ENCODE measurements around the gene SRSF4. TPM values are rescaled to one million over a fixed set of nuclear protein-coding genes. Genes with fewer than 3 reads are reported as not detected.

The SRSF4 gene
- total and polyA plus RNA-seq, 9 of the 15 experiments (the other 6 are each of a cell fraction or from before 2014, with no cell fraction given): 15.9 to 132 (median 82.0) TPM

GRCh38 chr1:29121936-29122681, 59.6 kb downstream of the SRSF4 start:
- H3K9me3 ChIP-seq (replicated peaks; ENCODE audit: control insufficient read depth, insufficient read depth, low read depth, low read length): no peaks in the 10 kb centered on the region
- no peak overlapping the region for H2AFZ ChIP-seq (ENCODE audit: low read depth, low read length)
- peak; percentile 21; the same call in 1 of the 2 replicates for TF ChIP-seq EGR1 (conservative IDR thresholded peaks at IDR 0.05)
- peak; percentile 18 for TF ChIP-seq POLR2G (IDR thresholded peaks at IDR 0.05; ENCODE audit: low read depth, low read length)
- no peak for TF ChIP-seq MAFG (tag; conservative IDR thresholded peaks at IDR 0.05)
- peak; percentile 93 for TF ChIP-seq RBM22 (IDR thresholded peaks at IDR 0.05; ENCODE audit: low read depth, low read length, poor library complexity, severe bottlenecking)
- no peak for TF ChIP-seq RFX1 (IDR thresholded peaks at IDR 0.05)
- no peaks in the 10 kb centered on the region for H4K20me1 ChIP-seq (replicated peaks; ENCODE audit: control insufficient read depth, insufficient read depth, low read length)
- H3K4me2 ChIP-seq (ENCODE audit: insufficient read depth, low read length): no peak overlapping the region
- H3K9ac ChIP-seq (ENCODE audit: insufficient read depth in 1 of 2, low read depth in 2 of 2, low read length in 2 of 2): no peak overlapping the region
- POLR2A ChIA-PET: interaction anchor here (0.6 to 1.3 kb wide), 5 partner anchors 9 to 1619 kb away, joined by 3 to 4 read pairs (median 3); no protein-coding TSS in a partner anchor
- peaks cover 6 to 41% of the 10 kb centered on the region in 2 experiments; a peak in 4 of 5 replicates for H3K4me1 ChIP-seq (replicated peaks in 1 of 2; ENCODE audit: control insufficient read depth in 2 of 2, insufficient read depth in 2 of 2, low read length in 2 of 2)
- H3K4me3 ChIP-seq: no peak overlapping the region
- H3K79me2 ChIP-seq (ENCODE audit: control insufficient read depth, insufficient read depth, low read length): no peaks in the 10 kb centered on the region
- H3K36me3 ChIP-seq (ENCODE audit: control insufficient read depth, insufficient read depth, low read length): peaks cover 29% of the 10 kb centered on the region
- no peaks in the 10 kb centered on the region for H3K9me1 ChIP-seq (ENCODE audit: control insufficient read depth, insufficient read depth, low read length)
- H3K27me3 ChIP-seq (ENCODE audit: control insufficient read depth in 2 of 2, insufficient read depth in 2 of 2, low read length in 2 of 2): no peaks in the 10 kb centered on the region
- no TSS peak for BruUV-seq (replicated peaks)
- FAIRE-seq: no peak
- CTCF ChIA-PET (ENCODE audit: low intra/inter-chr PET ratio): no interaction called here
- no peak for DNase-seq (ENCODE audit: extremely low read depth in 1 of 4, low spot score in 3 of 4)
- 93% methylated on average over 36 of the region's 81 CpGs for WGBS (ENCODE audit: insufficient coverage, low coverage, missing lambda C conversion rate)
- H3K27ac ChIP-seq (ENCODE audit: extremely low read depth, low read depth, low read length): no peak overlapping the region
- in situ Hi-C loops (cut with MboI) (no loop called here), intact Hi-C loops (cut with micrococcal nuclease) (no loop called here)
- no peak for ATAC-seq

GRCh38 chr1:29121516-29121935, 60.2 kb downstream of the SRSF4 start:
- H3K9me1 ChIP-seq (ENCODE audit: control insufficient read depth, insufficient read depth, low read length): no peaks in the 10 kb centered on the region
- peaks cover 34% of the 10 kb centered on the region for H3K36me3 ChIP-seq (ENCODE audit: control insufficient read depth, insufficient read depth, low read length)
- H3K79me2 ChIP-seq (ENCODE audit: control insufficient read depth, insufficient read depth, low read length): no peaks in the 10 kb centered on the region
- H2AFZ ChIP-seq (ENCODE audit: low read depth, low read length): no peak overlapping the region
- H3K27ac ChIP-seq (ENCODE audit: extremely low read depth, low read depth, low read length): no peak overlapping the region
- no peak overlapping the region for H3K4me3 ChIP-seq
- H3K9me3 ChIP-seq (replicated peaks; ENCODE audit: control insufficient read depth, insufficient read depth, low read depth, low read length): no peaks in the 10 kb centered on the region
- intact Hi-C loops (cut with micrococcal nuclease): no loop called here
- ChIA-PET POLR2A (interaction anchor here (0.6 to 1.3 kb wide), 5 partner anchors 8 to 75 kb away, joined by 3 to 4 read pairs (median 3); no protein-coding TSS in a partner anchor), CTCF (ENCODE audit: low intra/inter-chr PET ratio) (no interaction called here)
- H3K9ac ChIP-seq (ENCODE audit: insufficient read depth in 1 of 2, low read depth in 2 of 2, low read length in 2 of 2): no peak overlapping the region
- no TSS peak for BruUV-seq (replicated peaks)
- no peaks in the 10 kb centered on the region for H3K27me3 ChIP-seq (ENCODE audit: control insufficient read depth in 2 of 2, insufficient read depth in 2 of 2, low read length in 2 of 2)
- peaks cover 6 to 41% of the 10 kb centered on the region in 2 experiments; a peak in 4 of 5 replicates for H3K4me1 ChIP-seq (replicated peaks in 1 of 2; ENCODE audit: control insufficient read depth in 2 of 2, insufficient read depth in 2 of 2, low read length in 2 of 2)
- no peak overlapping the region for H3K4me2 ChIP-seq (ENCODE audit: insufficient read depth, low read length)
- no peak for FAIRE-seq
- 96% methylated on average over 24 of the region's 59 CpGs for WGBS (ENCODE audit: insufficient coverage, low coverage, missing lambda C conversion rate)
- no peaks in the 10 kb centered on the region for H4K20me1 ChIP-seq (replicated peaks; ENCODE audit: control insufficient read depth, insufficient read depth, low read length)
- DNase-seq (ENCODE audit: extremely low read depth in 1 of 4, low spot score in 3 of 4): no peak
- in situ Hi-C loops (cut with MboI): no loop called here
- no peak for ATAC-seq
- TF ChIP-seq ZNF354B (CRISPR knock-in tag; IDR thresholded peaks at IDR 0.05) (no peak), TBL1XR1 (IDR thresholded peaks at IDR 0.05; ENCODE audit: low read length in 2 of 2) (no peak), POLR2A (conservative IDR thresholded peaks at IDR 0.05) (no peak), SLC30A9 (CRISPR knock-in tag; IDR thresholded peaks at IDR 0.05) (no peak), TAL1 (IDR thresholded peaks at IDR 0.05) (no peak), RBM15 (IDR thresholded peaks at IDR 0.05; ENCODE audit: insufficient read depth, low read length) (no peak), MAFF (IDR thresholded peaks at IDR 0.05; ENCODE audit: low read length) (no peak), RBFOX2 (IDR thresholded peaks at IDR 0.05; ENCODE audit: low read depth, low read length) (no peak), ILK (tag; IDR thresholded peaks at IDR 0.05; ENCODE audit: borderline replicate concordance, low read depth) (no peak), ZNF644 (tag; IDR thresholded peaks at IDR 0.05; ENCODE audit: low read depth) (no peak)

Measured in K562 (cell line).